ENCODE data around the gene C10orf90. TPM values are rescaled to one million over a fixed set of nuclear protein-coding genes. Genes with fewer than 3 reads are reported as not detected.

C10orf90 gene
- total RNA-seq, 1 experiment from 2014 or later = 0.67 TPM

DNA sequence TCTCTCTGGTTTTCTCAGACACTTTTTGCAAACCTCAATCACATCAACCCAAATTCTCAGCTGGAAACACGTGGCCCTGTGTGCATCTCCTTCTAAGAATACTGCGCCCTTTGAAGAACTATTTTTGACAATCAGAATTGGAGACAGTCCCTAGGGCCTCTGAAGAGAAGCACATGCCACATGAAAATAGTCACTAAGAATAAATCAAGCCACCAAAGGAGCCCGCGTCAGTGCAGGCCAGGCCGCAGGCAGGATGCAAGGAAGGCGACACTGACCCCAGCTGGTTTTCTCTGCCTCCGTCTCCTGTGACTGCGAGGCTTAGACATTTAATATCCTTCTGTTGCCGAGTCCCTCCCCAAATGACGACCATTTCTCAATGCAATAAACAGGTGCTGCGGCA is 194.2 kb downstream of the C10orf90 start:
- no TSS peak for BruUV-seq (replicated peaks)
- no peaks in the 10 kb centered on the region for H3K4me1 ChIP-seq (ENCODE audit: control insufficient read depth, insufficient read depth, low read length)
- H3K36me3 ChIP-seq (ENCODE audit: control insufficient read depth, insufficient read depth, low read length) = no peaks in the 10 kb centered on the region
- peaks cover 4% of the 10 kb centered on the region; the same call in 1 of the 2 replicates for H3K9me3 ChIP-seq (ENCODE audit: control insufficient read depth, insufficient read depth, low read depth, low read length)
- TF ChIP-seq TCF7L2 (IDR thresholded peaks at IDR 0.05; ENCODE audit: low read depth, low read length) (no peak), POLR2AphosphoS5 (IDR thresholded peaks at IDR 0.05; ENCODE audit: low read depth, low read length) (no peak), CTCF (IDR thresholded peaks at IDR 0.05) (no peak), SIN3A (IDR thresholded peaks at IDR 0.05; ENCODE audit: borderline replicate concordance, insufficient read depth, low read depth, low read length) (no peak)
- TF ChIP-seq, protein P1, sequence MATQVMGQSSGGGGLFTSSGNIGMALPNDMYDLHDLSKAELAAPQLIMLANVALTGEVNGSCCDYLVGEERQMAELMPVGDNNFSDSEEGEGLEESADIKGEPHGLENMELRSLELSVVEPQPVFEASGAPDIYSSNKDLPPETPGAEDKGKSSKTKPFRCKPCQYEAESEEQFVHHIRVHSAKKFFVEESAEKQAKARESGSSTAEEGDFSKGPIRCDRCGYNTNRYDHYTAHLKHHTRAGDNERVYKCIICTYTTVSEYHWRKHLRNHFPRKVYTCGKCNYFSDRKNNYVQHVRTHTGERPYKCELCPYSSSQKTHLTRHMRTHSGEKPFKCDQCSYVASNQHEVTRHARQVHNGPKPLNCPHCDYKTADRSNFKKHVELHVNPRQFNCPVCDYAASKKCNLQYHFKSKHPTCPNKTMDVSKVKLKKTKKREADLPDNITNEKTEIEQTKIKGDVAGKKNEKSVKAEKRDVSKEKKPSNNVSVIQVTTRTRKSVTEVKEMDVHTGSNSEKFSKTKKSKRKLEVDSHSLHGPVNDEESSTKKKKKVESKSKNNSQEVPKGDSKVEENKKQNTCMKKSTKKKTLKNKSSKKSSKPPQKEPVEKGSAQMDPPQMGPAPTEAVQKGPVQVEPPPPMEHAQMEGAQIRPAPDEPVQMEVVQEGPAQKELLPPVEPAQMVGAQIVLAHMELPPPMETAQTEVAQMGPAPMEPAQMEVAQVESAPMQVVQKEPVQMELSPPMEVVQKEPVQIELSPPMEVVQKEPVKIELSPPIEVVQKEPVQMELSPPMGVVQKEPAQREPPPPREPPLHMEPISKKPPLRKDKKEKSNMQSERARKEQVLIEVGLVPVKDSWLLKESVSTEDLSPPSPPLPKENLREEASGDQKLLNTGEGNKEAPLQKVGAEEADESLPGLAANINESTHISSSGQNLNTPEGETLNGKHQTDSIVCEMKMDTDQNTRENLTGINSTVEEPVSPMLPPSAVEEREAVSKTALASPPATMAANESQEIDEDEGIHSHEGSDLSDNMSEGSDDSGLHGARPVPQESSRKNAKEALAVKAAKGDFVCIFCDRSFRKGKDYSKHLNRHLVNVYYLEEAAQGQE (IDR thresholded peaks at IDR 0.05; ENCODE audit: insufficient read depth in 1 of 2, low read depth in 2 of 2, low read length in 1 of 2) = no peak
- H3K27ac ChIP-seq (ENCODE audit: low read length) = no peak overlapping the region
- in situ Hi-C loops (cut with HindIII; ENCODE audit: low pct_unique_long_range_greater_than_20kb, low sequenced_read_pairs) = no loop called here
- ChIA-PET POLR2A (no interaction called here), CTCF (interaction anchor here (0.7 kb wide), 1 partner anchor 93 kb away, joined by 8 read pairs; no protein-coding TSS in a partner anchor)
- H3K4me3 ChIP-seq (ENCODE audit: low read depth in 2 of 2, low read length in 2 of 2) = no peak overlapping the region
- ATAC-seq (no peak), DNase-seq (ENCODE audit: low read depth, low spot score) (no peak)
- H3K27me3 ChIP-seq (ENCODE audit: control insufficient read depth, insufficient read depth, low read length) = no peaks in the 10 kb centered on the region
- intact Hi-C loops (cut with micrococcal nuclease; ENCODE audit: unreplicated experiment) = no loop called here

- no peaks in the 10 kb centered on the region for H3K4me1 ChIP-seq (ENCODE audit: control insufficient read depth, insufficient read depth, low read length)
- no peak overlapping the region for H3K27ac ChIP-seq (ENCODE audit: low read length)
- H3K36me3 ChIP-seq (ENCODE audit: control insufficient read depth, insufficient read depth, low read length) = no peaks in the 10 kb centered on the region
- CTCF ChIA-PET = no interaction called here
- no peak for DNase-seq (ENCODE audit: low read depth, low spot score)
- no peak for ATAC-seq
- POLR2A ChIA-PET = no interaction called here
- BruUV-seq (replicated peaks) = no TSS peak
- TF ChIP-seq TCF7L2 (IDR thresholded peaks at IDR 0.05; ENCODE audit: low read depth, low read length) = no peak
- TF ChIP-seq POLR2AphosphoS5 (IDR thresholded peaks at IDR 0.05; ENCODE audit: low read depth, low read length) = no peak
- TF ChIP-seq, protein P1 (IDR thresholded peaks at IDR 0.05; ENCODE audit: insufficient read depth in 1 of 2, low read depth in 2 of 2, low read length in 1 of 2) = no peak
- no peak for TF ChIP-seq SIN3A (IDR thresholded peaks at IDR 0.05; ENCODE audit: borderline replicate concordance, insufficient read depth, low read depth, low read length)
- TF ChIP-seq CTCF (IDR thresholded peaks at IDR 0.05) = no peak
- peaks cover 4% of the 10 kb centered on the region; the same call in 1 of the 2 replicates for H3K9me3 ChIP-seq (ENCODE audit: control insufficient read depth, insufficient read depth, low read depth, low read length)
- in situ Hi-C loops (cut with HindIII; ENCODE audit: low pct_unique_long_range_greater_than_20kb, low sequenced_read_pairs) (no loop called here), intact Hi-C loops (cut with micrococcal nuclease; ENCODE audit: unreplicated experiment) (no loop called here)
- H3K27me3 ChIP-seq (ENCODE audit: control insufficient read depth, insufficient read depth, low read length) = no peaks in the 10 kb centered on the region
- no peak overlapping the region for H3K4me3 ChIP-seq (ENCODE audit: low read depth in 2 of 2, low read length in 2 of 2)
Measured at GRCh38 chr10:126475074-126475691, 195.3 kb downstream of the C10orf90 start.
